ENCODE results near the gene SAT1. TPM values are rescaled to one million over a fixed set of nuclear protein-coding genes. Genes with fewer than 3 reads are reported as not detected.
A peak's percentile ranks its signal among the peaks of the same experiment; 100 is the strongest.

SAT1 gene
- total and polyA plus RNA-seq, 2 experiments from 2014 or later = 168 to 245 TPM

GRCh38 chrX:23759821-23760220 is 23.2 kb upstream of the SAT1 start:
- Histone ChIP-seq H2AFZ (no peak overlapping the region), H3K4me2 (ENCODE audit: unreplicated experiment) (no peak overlapping the region), H4K20me1 (ENCODE audit: insufficient read depth) (no peaks in the 10 kb centered on the region), H3K4me1 (ENCODE audit: insufficient read depth) (no peaks in the 10 kb centered on the region), H3K79me2 (ENCODE audit: insufficient read depth) (no peaks in the 10 kb centered on the region), H3K4me3 (no peak overlapping the region), H3K9ac (no peak overlapping the region), H3K27ac (no peak overlapping the region), H3K27me3 (replicated peaks; ENCODE audit: insufficient read depth) (no peaks in the 10 kb centered on the region), H3F3A (ENCODE audit: insufficient read depth) (no peaks in the 10 kb centered on the region), H3K9me2 (ENCODE audit: insufficient read depth) (no peaks in the 10 kb centered on the region), H3K36me3 (ENCODE audit: low read depth) (no peaks in the 10 kb centered on the region), H3K9me3 (ENCODE audit: low read depth) (no peaks in the 10 kb centered on the region)
- in situ Hi-C loops (cut with MboI) = no loop called here
- DNase-seq = no peak
- TF ChIP-seq EZH2 (IDR thresholded peaks at IDR 0.05; ENCODE audit: insufficient read depth, poor library complexity, severe bottlenecking) (no peak), EZH2phosphoT487 (IDR thresholded peaks at IDR 0.05; ENCODE audit: insufficient read depth, low read depth) (no peak)
- WGBS, 2 experiments (ENCODE audit: low coverage in 1 of 2, low lambda C conversion rate in 2 of 2, missing lambda C conversion rate in 2 of 2) = 88 to 91% methylated on average over 2 of the region's 2 CpGs

GRCh38 chrX:23764188-23764984 is 18.6 kb upstream of the SAT1 start:
- H3K4me3 ChIP-seq = no peak overlapping the region
- no peak overlapping the region for H3K9ac ChIP-seq
- H3K27ac ChIP-seq = no peak overlapping the region
- TF ChIP-seq EZH2phosphoT487 (IDR thresholded peaks at IDR 0.05; ENCODE audit: insufficient read depth, low read depth) = no peak
- no peak for TF ChIP-seq EZH2 (IDR thresholded peaks at IDR 0.05; ENCODE audit: insufficient read depth, poor library complexity, severe bottlenecking)
- H3K36me3 ChIP-seq (ENCODE audit: low read depth) = no peaks in the 10 kb centered on the region
- H3F3A ChIP-seq (ENCODE audit: insufficient read depth) = no peaks in the 10 kb centered on the region
- in situ Hi-C loops (cut with MboI) = no loop called here
- H2AFZ ChIP-seq = no peak overlapping the region
- WGBS, 2 experiments (ENCODE audit: low coverage in 1 of 2, low lambda C conversion rate in 2 of 2, missing lambda C conversion rate in 2 of 2) = 88 to 92% methylated on average over 4 of the region's 4 CpGs
- no peaks in the 10 kb centered on the region for H3K4me1 ChIP-seq (ENCODE audit: insufficient read depth)
- no peaks in the 10 kb centered on the region for H4K20me1 ChIP-seq (ENCODE audit: insufficient read depth)
- DNase-seq = no peak
- H3K27me3 ChIP-seq (replicated peaks; ENCODE audit: insufficient read depth) = no peaks in the 10 kb centered on the region
- no peak overlapping the region for H3K4me2 ChIP-seq (ENCODE audit: unreplicated experiment)
- H3K79me2 ChIP-seq (ENCODE audit: insufficient read depth) = no peaks in the 10 kb centered on the region
- no peaks in the 10 kb centered on the region for H3K9me2 ChIP-seq (ENCODE audit: insufficient read depth)
- H3K9me3 ChIP-seq (ENCODE audit: low read depth) = no peaks in the 10 kb centered on the region

- Histone ChIP-seq H2AFZ (no peak overlapping the region), H3K4me1 (ENCODE audit: insufficient read depth) (no peaks in the 10 kb centered on the region), H4K20me1 (ENCODE audit: insufficient read depth) (no peaks in the 10 kb centered on the region), H3K9ac (no peak overlapping the region), H3F3A (ENCODE audit: insufficient read depth) (no peaks in the 10 kb centered on the region), H3K27me3 (replicated peaks; ENCODE audit: insufficient read depth) (no peaks in the 10 kb centered on the region), H3K4me2 (ENCODE audit: unreplicated experiment) (no peak overlapping the region), H3K36me3 (ENCODE audit: low read depth) (no peaks in the 10 kb centered on the region), H3K9me2 (ENCODE audit: insufficient read depth) (no peaks in the 10 kb centered on the region), H3K9me3 (ENCODE audit: low read depth) (no peaks in the 10 kb centered on the region), H3K4me3 (no peak overlapping the region), H3K27ac (no peak overlapping the region), H3K79me2 (ENCODE audit: insufficient read depth) (no peaks in the 10 kb centered on the region)
- DNase-seq = peak; percentile 63
- no peak for TF ChIP-seq EZH2 (IDR thresholded peaks at IDR 0.05; ENCODE audit: insufficient read depth, poor library complexity, severe bottlenecking)
- TF ChIP-seq EZH2phosphoT487 (IDR thresholded peaks at IDR 0.05; ENCODE audit: insufficient read depth, low read depth) = no peak
- in situ Hi-C loops (cut with MboI) = no loop called here
- 30 to 32% methylated on average over 5 of the region's 5 CpGs for WGBS, 2 experiments (ENCODE audit: low coverage in 1 of 2, low lambda C conversion rate in 2 of 2, missing lambda C conversion rate in 2 of 2)
These were observed 17.5 kb upstream of the SAT1 start for GRCh38 chrX:23765449-23765848.

GRCh38 chrX:23765868-23766267 is 17.1 kb upstream of the SAT1 start:
- Histone ChIP-seq H3K79me2 (ENCODE audit: insufficient read depth) (no peaks in the 10 kb centered on the region), H4K20me1 (ENCODE audit: insufficient read depth) (no peaks in the 10 kb centered on the region), H3F3A (ENCODE audit: insufficient read depth) (no peaks in the 10 kb centered on the region), H3K4me3 (no peak overlapping the region), H3K36me3 (ENCODE audit: low read depth) (no peaks in the 10 kb centered on the region), H3K4me2 (ENCODE audit: unreplicated experiment) (no peak overlapping the region), H3K9me3 (ENCODE audit: low read depth) (no peaks in the 10 kb centered on the region), H2AFZ (no peak overlapping the region), H3K4me1 (ENCODE audit: insufficient read depth) (no peaks in the 10 kb centered on the region), H3K9me2 (ENCODE audit: insufficient read depth) (no peaks in the 10 kb centered on the region), H3K27me3 (replicated peaks; ENCODE audit: insufficient read depth) (no peaks in the 10 kb centered on the region), H3K9ac (no peak overlapping the region), H3K27ac (no peak overlapping the region)
- TF ChIP-seq EZH2 (IDR thresholded peaks at IDR 0.05; ENCODE audit: insufficient read depth, poor library complexity, severe bottlenecking) (no peak), EZH2phosphoT487 (IDR thresholded peaks at IDR 0.05; ENCODE audit: insufficient read depth, low read depth) (no peak)
- DNase-seq = no peak
- in situ Hi-C loops (cut with MboI) = no loop called here
- WGBS, 2 experiments (ENCODE audit: low coverage in 1 of 2, low lambda C conversion rate in 2 of 2, missing lambda C conversion rate in 2 of 2) = 96 to 100% methylated on average over 1 to 15 of the region's 16 CpGs
